ENCODE results near the gene ANO2. TPM values are rescaled to one million over a fixed set of nuclear protein-coding genes. Genes with fewer than 3 reads are reported as not detected.

The ANO2 gene
- total and polyA plus RNA-seq, 2 experiments from 2014 or later: 2.3 to 4.6 TPM

GRCh38 chr12:5523396-5524115 lies 421.5 kb downstream of the ANO2 start:
- no peaks in the 10 kb centered on the region for H3K36me3 Mint-ChIP-seq (ENCODE audit: low read depth)
- Histone ChIP-seq H3K27me3 (ENCODE audit: insufficient read depth) (no peaks in the 10 kb centered on the region), H3K79me2 (replicated peaks; ENCODE audit: insufficient read depth) (no peaks in the 10 kb centered on the region), H2AFZ (no peak overlapping the region; the same call in 1 of the 2 replicates), H3K27ac (ENCODE audit: low read depth) (no peak overlapping the region), H3F3A (replicated peaks; ENCODE audit: low read depth) (no peaks in the 10 kb centered on the region), H3K9me2 (ENCODE audit: insufficient read depth) (no peaks in the 10 kb centered on the region), H3K4me2 (no peak overlapping the region), H3K4me1 (ENCODE audit: insufficient read depth) (0 out of 2 replicates have a peak, but pooled peaks cover 2% of the 10 kb centered on the region), H4K20me1 (replicated peaks; ENCODE audit: insufficient read depth) (no peaks in the 10 kb centered on the region), H3K4me3 (no peak overlapping the region), H3K36me3 (ENCODE audit: insufficient read depth) (no peaks in the 10 kb centered on the region)
- H3K4me1 Mint-ChIP-seq: peaks cover 6% of the 10 kb centered on the region; the same call in 2 of the 3 replicates
- no peak for ATAC-seq
- no peak overlapping the region for H3K27ac Mint-ChIP-seq
- H3K27me3 Mint-ChIP-seq (ENCODE audit: insufficient read depth, low read depth, poor library complexity): peaks cover 3% of the 10 kb centered on the region
- no peaks in the 10 kb centered on the region for H3K9me3 Mint-ChIP-seq
- H3K4me3 Mint-ChIP-seq: no peak overlapping the region
- no peak for DNase-seq (ENCODE audit: low spot score)
- no peak for TF ChIP-seq EZH2 (IDR thresholded peaks at IDR 0.05; ENCODE audit: low read depth, unreplicated experiment)
- no peak for TF ChIP-seq ZNF331 (CRISPR knock-in tag; IDR thresholded peaks at IDR 0.05; ENCODE audit: low read depth)
- no peak for TF ChIP-seq EZH2phosphoT487 (IDR thresholded peaks at IDR 0.05; ENCODE audit: unreplicated experiment)
- TF ChIP-seq NANOG (IDR thresholded peaks at IDR 0.05; ENCODE audit: borderline replicate concordance): no peak
- TF ChIP-seq REST (IDR thresholded peaks at IDR 0.05; ENCODE audit: unreplicated experiment): no peak
- TF ChIP-seq ZNF114 (CRISPR knock-in tag; IDR thresholded peaks at IDR 0.05): no peak
- no peak for TF ChIP-seq STAT1 (IDR thresholded peaks at IDR 0.05; ENCODE audit: unreplicated experiment)
- no peak for TF ChIP-seq POLR2AphosphoS5 (IDR thresholded peaks at IDR 0.05; ENCODE audit: low read depth)
- TF ChIP-seq CREB1 (CRISPR knock-in tag; IDR thresholded peaks at IDR 0.05; ENCODE audit: low read depth): no peak
- TF ChIP-seq JUNB (IDR thresholded peaks at IDR 0.05; ENCODE audit: unreplicated experiment): no peak
- TF ChIP-seq ZNF462 (CRISPR knock-in tag; IDR thresholded peaks at IDR 0.05): no peak
- no peak for TF ChIP-seq CTCF (conservative IDR thresholded peaks at IDR 0.05; ENCODE audit: low read depth in 2 of 2)
- no peak for TF ChIP-seq ETS1 (IDR thresholded peaks at IDR 0.05)

Data from GM23338 (cell line).